ENCODE measurements around the gene USE1.
A peak's percentile ranks its signal among the peaks of the same experiment; 100 is the strongest.
"Not testable (repeated sequence)": the region's sequence is repeated elsewhere in the genome, so short reads cannot be mapped to it uniquely, and the experiment has no call there.

The USE1 gene

DNA sequence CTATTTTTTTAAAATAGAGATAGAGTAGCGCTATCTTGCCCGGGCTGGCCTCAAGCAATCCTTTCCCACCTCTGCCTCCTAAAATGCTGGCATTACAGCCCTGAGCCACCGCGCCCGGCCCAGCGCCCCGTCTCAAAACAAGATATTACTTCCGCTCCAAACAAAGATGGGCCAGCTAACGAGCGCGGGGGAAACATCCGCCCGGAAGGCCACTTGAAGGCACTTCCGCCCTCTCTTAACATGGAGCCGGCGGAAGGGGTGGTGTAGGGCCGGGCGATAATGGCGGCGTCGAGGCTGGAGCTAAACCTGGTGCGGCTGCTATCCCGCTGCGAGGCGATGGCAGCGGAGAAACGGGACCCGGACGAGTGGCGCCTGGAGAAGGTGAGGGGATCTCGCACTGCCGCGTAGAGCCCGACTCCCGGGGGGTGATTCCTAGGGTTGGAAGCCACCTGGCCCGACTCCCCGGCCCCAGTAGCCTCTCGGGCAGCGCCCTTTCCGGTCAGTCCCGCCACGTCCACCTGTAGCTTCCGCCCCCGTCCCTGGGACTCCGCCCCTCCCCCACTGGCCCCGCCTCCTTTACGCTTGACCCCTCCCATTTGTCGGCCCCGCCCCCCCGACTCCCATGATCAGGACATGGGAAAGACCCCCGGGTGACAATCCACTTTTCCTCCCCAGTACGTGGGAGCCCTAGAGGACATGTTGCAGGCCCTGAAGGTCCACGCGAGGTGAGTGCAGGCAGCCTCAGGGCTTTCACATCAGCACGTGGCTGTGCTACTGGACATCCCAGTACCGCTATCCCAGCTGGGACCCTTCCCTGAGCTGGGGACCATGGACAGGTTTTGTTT is at the start of gene USE1:
Gene USE1, plus strand, starts transcription at position 231 of the 845 bp plus-strand sequence. Its CDS starts 49 bp downstream, at position 280.
- peak; percentile 90 for DNase-seq

- no peak for DNase-seq
Measured at GRCh38 chr19:17165715-17166114, 49.4 kb upstream of the USE1 start.

- DNase-seq = peak; percentile 37
Measured at GRCh38 chr19:17170538-17171297, 44.4 kb upstream of the USE1 start.

GRCh38 chr19:17171874-17172273 is 43.3 kb upstream of the USE1 start:
- no peak for DNase-seq

DNA sequence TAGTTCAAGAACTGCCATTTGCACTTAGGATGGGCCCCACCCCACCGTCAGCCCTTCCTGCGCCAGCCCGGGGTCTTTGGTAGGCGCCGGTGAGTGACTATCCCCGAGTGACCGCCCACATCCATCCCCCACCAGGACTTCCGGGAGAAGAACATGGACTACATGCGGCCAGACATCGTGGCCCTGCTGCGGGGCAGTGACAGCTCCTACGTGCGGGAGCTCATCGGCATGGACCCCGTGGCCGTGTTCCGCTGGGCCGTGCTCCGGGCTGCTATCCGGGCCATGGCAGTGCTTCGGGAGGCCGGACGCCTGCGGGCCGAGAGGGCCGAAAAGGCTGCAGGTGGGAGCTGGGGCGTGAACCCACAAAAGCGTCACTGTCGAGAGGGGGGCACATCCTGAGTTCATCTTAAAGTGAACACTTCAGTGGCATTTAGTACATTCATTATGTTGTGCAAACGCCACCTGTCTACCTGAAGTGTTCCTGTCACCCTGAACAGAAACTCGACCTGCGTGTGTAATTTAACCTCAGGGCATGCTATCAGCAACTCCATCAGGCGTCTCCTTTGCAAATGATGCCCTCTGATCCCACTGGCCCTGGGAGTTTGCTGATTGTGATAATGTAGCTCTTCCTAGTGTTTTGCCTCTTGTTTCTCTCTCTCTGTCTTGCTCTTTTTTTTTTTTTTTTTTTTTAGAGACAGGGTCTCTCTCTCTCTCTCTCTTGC is 42.4 kb upstream of the USE1 start:
- DNase-seq = no peak

GRCh38 chr19:17178291-17178690 is 36.9 kb upstream of the USE1 start:
- DNase-seq = no peak

DNA sequence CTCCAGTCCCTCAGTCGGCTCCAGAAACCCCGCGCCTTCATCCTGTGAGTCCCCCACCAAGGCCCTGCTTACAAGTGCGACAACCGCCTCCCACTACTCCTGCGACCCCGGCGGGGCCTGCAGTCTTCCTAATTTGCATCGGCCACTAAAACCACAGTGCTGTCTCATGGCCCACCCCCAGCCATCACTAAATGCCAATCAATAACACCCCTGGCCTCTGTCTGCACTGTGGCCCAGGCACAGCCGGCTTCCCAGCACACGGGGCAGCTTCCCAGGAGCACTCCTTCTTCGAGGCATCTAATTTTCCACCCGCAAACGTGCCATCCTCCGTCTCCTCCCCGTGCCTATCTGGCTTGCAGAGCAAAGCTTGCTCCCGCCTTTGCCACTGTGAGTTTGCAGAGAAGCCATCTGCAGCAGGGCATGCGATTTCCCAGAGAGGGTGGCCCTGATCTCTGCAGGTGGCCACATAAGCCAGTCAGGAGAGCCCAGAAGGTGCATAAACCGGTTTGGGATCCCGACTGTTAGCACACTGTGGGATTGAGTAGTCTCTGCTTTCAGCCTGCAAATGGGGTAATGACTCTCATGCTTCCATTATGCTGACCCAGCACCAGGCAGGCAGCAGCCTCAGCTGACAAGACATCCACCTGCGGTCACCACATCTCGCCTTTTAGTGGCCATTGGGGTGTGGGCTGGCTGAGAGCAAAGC is 34.0 kb upstream of the USE1 start:
- no peak for DNase-seq

DNA sequence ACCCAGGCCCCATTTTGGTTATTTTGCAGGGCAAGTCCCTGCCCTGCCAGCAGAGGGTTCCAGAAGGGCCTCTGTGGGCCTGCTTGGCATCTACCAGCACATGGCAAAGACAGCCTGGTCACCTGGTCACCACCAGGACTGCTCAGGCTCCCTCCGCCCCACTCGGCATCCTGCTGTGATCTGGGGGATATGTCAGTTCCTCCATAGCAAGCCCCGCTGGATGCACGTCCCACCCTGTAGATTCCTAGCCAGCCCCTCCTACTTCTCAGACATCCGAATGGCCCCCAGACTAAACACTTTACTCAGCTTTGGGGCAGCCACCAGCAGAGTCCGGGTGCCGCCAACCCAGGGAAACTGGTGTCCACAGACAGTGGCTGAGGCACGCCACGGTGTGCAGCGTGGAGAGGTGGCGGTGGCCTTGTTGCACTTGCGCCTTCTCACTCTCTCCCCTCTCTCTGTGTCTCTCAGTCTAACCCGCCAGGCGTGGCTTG is 31.8 kb upstream of the USE1 start:
- DNase-seq = peak; percentile 24

- DNase-seq = peak; percentile 34
Measured at GRCh38 chr19:17183858-17184321, 31.3 kb upstream of the USE1 start.

GRCh38 chr19:17184371-17184841 is 30.8 kb upstream of the USE1 start:
- DNase-seq = peak; percentile 70

DNA sequence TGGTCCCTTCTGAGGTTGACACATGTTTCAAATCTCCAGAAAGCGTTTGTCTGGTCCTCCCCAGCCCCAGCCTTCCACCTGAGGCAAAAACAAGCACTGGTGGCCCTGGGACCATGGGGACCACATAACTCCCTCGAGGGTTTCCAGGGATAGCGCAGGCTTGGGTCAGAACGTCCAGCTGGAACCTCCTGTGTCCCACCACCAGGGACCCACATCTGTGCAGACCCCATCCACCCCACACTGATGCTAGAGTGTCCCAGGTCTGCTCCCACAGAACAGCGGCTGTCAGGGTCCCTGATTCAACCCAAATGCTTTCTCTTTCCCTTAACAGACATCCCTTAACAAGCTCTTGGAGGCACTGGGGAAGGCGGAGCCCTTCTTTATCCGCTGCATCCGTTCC is 29.6 kb upstream of the USE1 start:
- DNase-seq = no peak

GRCh38 chr19:17191736-17192135 is 23.4 kb upstream of the USE1 start:
- not testable (repeated sequence) for DNase-seq

GRCh38 chr19:17192751-17193150 is 22.4 kb upstream of the USE1 start:
- DNase-seq = no peak

GRCh38 chr19:17194608-17195007 is 20.5 kb upstream of the USE1 start:
- no peak for DNase-seq

DNA sequence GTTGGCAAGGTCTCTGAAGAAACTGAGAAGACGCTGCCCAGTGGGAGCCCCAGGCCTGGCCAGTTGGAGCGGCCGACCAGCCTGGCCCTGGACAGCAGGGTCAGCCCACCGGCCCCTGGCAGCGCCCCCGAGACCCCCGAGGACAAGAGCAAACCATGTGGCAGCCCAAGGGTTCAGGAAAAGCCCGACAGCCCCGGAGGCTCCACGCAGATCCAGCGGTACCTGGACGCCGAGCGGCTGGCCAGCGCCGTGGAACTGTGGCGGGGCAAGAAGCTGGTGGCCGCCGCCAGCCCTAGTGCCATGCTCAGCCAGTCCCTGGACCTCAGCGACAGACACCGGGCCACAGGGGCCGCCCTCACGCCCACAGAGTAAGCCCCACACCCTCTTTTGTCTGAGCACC is 20.1 kb upstream of the USE1 start:
- DNase-seq = no peak

GRCh38 chr19:17196610-17197009 is 18.5 kb upstream of the USE1 start:
- DNase-seq = no peak

GRCh38 chr19:17197666-17198065 is 17.5 kb upstream of the USE1 start:
- no peak for DNase-seq

DNA sequence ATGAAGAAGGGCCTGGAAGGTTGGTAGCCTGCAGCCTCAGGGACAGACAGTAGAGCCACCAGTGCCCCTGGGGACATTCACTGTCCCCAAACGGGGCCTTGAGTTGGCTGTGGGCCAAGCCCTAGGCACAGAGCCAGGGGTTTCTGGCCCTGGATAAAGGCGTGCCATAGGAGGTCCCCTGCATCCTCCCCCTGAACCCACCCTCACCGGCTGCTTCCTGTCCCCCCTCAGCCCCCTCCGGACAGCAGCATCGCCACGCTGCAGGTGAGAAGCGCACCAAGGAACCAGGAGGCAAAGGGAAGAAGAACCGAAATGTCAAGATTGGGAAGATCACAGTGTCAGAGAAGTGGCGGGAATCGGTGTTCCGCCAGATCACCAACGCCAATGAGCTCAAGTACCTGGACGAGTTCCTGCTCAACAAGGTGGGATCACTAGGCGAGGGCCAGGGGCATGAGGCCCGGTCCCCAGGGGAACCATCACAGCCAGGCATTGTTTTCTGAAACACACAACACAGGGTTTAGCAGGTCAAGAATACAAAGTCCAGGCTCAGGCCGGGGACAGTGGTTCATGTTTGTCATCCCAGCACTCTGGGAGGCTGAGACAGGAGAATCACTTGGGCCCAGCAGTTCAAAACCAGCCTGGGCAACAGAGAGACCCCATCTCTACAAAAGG is 14.6 kb upstream of the USE1 start:
- DNase-seq = no peak

DNA sequence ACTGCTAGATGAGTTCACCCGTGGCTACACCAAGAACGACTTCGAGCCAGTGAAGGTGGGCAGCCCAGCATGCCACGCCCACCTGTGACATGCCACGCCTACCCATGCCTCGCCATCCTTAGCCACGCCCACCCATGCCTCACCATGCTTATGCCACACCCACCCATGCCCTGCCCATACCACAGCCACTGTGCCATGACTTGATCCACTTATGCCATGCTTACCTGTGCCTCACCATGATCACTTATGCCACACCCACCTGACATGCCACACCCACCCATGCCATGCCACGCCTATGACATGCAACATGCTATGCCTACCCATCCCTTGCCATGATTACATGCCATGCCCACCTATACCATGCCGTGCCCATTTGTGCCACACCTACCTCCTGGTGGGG is 12.9 kb upstream of the USE1 start:
- DNase-seq = peak; percentile 25

- DNase-seq = no peak
Measured at GRCh38 chr19:17202713-17203112, 12.4 kb upstream of the USE1 start.

DNA sequence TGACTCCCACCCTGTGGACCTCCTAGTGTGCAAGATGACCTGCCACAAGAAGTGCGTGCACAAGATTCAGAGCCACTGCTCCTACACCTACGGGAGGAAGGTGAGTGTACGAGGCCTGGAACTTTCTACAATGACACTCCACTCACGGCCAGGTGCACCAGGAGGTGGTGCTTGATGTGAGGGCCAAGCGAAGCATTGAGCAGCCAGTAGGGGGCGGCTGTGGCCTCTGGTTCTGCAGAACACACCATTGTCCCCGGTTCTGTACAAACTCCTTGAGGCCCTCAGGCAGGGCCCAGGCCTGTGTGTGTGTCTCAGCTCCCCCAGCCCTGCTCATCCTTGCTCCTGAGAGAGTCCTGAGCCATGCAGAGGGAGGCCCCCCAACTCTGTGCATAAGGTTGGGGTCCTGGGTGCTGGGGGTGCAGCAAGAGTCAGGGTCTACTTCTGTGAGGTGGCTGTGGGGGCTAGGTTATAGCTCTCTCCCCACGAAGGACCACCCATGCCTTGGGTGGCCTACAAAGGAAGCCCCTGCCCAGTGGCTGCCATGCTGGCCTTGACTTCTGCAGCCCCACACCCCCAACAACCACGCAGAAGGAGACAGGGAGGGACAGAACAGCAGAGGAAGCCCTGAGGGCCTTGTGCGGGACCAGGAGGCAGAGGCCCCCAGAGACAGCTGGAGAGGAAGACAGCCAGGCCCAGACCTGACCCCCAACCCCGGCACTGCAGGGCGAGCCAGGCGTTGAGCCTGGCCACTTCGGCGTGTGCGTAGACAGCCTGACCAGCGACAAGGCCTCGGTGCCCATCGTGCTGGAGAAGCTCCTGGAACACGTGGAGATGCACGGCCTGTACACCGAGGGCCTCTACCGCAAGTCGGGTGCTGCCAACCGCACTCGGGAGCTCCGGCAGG is 9.7 kb upstream of the USE1 start:
- peak; percentile 68 for DNase-seq

All from CD4-positive, alpha-beta T cell treated with Interleukin-21 for 1 hour (primary cell).